Neural progenitor cell (in vitro differentiated cells): ENCODE results near the gene GDF10.

Source experiments
- EZH2 ChIP-seq: fragments of 200-600 bp; sonication (generic); IDR thresholded peaks from 2 replicates; pipeline ENCODE4 v1.6.1; 2017; ENCODE audit warnings: antibody characterized with exemption, mild to moderate bottlenecking, moderate library complexity
- EZH2phosphoT487 ChIP-seq: fragments of 200-600 bp; sonication (generic); IDR thresholded peaks from 2 replicates; pipeline ENCODE4 v1.6.1; 2017; ENCODE audit warnings: antibody characterized with exemption
- TF ChIP-seq, protein P1 (sequence below): fragments of 200-600 bp; sonication (generic); IDR thresholded peaks from 2 replicates; pipeline ENCODE4 v1.5.1; 2017; ENCODE audit warnings: antibody characterized with exemption, mild to moderate bottlenecking

GRCh38 chr10:47349941-47350371 lies 50.0 kb downstream of the GDF10 start:
- TF ChIP-seq, protein P1, sequence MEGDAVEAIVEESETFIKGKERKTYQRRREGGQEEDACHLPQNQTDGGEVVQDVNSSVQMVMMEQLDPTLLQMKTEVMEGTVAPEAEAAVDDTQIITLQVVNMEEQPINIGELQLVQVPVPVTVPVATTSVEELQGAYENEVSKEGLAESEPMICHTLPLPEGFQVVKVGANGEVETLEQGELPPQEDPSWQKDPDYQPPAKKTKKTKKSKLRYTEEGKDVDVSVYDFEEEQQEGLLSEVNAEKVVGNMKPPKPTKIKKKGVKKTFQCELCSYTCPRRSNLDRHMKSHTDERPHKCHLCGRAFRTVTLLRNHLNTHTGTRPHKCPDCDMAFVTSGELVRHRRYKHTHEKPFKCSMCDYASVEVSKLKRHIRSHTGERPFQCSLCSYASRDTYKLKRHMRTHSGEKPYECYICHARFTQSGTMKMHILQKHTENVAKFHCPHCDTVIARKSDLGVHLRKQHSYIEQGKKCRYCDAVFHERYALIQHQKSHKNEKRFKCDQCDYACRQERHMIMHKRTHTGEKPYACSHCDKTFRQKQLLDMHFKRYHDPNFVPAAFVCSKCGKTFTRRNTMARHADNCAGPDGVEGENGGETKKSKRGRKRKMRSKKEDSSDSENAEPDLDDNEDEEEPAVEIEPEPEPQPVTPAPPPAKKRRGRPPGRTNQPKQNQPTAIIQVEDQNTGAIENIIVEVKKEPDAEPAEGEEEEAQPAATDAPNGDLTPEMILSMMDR: no peak
- TF ChIP-seq EZH2 (no peak), EZH2phosphoT487 (no peak)
